AML-193 (cell line): ENCODE measurements around the gene HPDL.

Experiments used
- DNase-seq, 2 experiments: peaks; one replicate each; lab custom pipeline; 2025; lab: John Stamatoyannopoulos, UW

HPDL gene

DNA sequence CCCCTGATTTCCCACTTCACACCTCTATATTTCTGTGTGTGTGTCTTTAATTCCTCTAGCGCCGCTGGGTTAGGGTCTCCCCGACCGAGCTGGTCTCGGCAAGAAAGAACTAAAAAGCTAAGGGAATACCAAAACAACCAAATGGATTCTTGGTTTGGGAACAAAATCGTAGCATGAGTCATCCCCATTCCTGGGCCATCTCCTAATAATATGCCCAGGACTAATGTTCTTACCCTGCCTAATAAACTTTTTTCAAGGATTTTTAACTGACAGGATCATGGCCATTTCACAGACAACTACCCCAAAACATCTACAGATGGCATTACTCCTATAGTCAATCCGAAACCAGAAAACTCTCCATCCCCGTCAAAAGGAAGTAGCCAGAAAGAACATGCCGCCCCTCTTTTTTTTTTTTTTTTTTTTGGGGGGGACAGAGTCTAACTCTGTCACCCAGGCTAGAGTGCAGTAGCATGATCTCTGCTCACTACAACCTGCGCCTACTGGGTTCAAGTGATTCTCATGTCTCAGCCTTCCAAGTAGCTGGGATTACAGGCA is 4.1 kb upstream of the HPDL start:
- no peak for DNase-seq

DNA sequence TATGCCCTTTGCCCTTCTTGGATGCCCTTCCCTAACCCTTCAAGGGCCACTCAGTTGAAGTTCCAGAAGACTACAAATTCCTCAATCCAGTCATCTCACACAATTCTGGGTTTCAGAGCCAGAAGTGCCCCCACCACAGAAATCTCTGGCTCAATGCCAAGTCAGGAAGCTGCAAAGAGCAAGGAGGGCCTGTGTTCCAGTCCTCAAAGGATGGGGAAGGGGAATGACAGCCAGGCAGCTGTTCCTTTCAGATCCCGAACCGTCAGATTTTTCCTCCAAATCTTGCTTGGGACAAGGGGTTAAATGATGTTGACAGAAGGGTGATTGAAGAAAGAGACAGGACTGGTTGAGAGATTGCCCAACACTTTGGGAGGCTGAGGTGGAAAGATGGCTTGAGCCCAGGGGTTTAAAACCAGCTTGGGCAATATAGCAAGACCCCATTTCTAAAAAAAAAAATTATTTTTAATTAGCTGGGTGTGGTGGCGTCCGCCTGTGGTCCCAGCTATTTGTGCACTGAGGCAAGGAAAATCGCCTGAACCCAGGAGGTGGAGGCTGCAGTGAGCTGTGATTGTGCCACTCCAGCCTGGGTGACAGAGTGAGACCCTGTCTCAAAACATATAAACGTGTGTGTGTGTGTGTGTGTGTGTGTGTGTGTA is 716 bp upstream of the HPDL start:
- no peak for DNase-seq

DNA sequence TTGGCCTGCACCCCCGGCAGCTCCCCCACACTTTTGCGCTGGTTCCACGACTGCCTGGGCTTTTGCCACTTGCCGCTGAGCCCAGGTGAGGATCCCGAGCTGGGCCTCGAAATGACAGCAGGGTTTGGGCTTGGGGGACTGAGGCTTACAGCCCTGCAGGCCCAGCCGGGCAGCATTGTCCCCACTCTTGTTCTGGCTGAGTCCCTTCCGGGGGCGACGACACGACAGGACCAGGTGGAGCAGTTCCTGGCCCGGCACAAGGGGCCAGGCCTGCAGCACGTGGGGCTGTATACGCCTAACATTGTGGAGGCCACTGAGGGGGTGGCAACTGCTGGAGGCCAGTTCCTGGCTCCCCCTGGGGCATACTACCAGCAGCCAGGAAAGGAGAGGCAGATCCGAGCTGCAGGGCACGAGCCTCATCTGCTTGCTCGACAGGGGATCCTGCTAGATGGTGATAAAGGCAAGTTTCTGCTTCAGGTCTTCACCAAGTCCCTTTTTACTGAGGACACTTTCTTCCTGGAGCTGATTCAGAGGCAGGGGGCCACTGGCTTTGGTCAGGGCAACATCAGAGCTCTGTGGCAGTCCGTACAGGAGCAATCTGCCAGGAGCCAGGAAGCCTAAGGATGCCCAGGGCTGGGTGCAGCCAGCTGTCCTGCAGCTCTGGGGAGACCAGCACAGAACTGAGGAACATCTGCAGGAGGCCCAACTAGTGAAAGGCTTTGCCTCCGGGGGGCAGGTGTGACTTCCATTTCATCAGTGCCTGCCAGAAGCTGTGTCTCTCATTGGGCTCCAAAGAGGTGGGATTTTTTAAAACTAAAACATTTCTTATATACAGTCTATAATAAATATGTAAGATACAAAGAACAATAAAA is 1.2 kb downstream of the HPDL start:
- DNase-seq = no peak

DNA sequence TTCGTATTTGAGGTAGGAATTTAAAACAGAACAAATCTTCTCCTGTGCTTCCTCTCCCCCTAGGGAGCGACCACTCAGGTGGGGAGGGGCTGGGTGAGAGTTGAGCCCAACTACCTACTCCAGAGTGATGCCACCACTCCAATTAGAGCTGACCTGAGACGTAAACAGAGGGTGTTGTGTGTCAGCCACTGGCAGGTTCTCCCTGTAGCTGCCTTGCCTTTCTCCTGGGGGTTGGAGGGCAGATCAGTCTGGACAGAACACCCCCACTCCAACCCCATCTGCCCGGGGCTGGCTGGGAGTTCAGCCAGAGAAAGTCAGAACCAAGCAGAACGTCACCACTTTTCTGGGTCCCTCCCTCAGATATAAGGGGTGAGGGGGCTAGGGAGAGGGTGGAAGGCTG is 2.0 kb downstream of the HPDL start:
- no peak for DNase-seq

DNA sequence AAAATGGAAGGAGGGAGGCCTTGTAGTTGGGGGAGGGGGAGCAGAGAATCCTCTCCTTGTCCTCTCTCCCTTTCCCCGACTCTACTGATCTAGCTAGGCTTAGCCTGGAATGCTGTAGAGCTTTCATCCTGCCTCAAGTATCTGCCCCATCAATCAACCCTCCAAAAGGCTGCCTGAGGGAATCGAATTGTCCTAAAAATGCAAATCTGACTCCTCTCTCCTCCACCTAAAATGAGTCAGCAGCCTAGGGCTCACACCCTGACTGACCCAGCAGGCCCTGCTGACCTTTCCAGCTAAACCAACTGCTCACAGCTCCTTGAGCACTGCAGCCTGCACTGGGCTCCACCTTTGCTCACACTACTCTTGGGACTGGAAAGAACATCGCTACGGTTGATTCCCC is 2.8 kb downstream of the HPDL start:
- DNase-seq = no peak

DNA sequence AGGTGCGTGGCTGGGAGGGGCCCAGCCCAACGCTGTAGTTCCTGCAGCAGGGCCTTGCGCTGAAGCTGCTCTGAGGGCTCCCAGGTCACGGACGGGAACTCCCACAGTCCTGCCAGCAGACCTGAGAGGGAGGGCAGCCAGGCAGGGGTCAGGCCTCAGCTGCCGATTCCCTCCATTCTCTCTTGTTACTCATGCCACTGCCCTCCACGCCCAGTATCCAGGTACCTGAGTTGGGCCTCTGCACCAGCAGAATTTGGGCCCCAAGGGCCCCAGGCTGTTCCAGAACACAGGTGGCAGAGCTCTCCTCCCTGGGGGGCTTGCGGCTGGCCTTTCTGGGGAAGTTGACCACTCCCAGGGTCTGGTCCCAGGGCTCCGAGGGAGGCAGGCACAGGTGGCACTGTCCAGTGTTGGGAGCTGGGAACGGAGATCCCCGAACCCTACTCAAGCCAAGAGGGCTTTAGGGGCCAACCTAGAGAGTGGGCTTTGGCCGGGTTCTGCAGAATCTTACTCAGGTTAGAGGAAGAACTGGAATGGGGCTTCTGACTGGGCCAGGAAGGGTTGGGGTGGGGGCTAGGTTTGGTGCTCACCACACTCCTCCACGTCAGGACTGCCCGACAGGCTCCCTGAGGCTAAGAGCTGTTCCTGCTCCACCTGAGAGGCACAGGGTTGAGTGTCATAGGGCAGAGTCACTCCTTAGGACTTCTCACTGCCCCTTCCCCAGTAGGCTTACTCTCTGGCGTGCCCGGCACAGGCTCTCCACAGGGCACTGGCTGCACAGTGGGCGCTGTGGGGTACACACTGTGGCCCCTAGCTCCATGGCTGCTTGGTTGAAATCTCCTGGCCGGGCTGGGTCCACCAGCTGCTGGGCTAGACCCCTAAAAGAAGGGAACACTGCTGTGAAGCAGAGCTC is 5.0 kb downstream of the HPDL start:
- no peak for DNase-seq

DNA sequence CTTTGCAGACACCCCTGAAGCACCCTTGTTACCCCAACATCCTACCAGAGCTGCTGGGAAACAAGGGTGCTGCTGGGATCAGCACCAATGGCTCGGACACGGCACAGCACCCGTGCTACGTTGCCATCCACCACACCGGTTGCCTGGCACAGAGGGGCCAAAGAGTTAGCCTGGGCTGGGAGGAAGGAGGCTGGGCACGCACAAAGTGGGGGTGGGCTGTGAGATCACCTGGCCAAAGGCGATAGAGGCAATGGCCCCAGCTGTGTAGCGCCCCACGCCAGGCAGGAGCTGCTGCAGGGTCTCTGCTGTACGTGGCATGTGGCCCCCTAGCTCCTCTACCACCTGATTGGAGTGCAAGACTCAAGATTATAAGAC is 5.6 kb downstream of the HPDL start:
- DNase-seq = no peak

DNA sequence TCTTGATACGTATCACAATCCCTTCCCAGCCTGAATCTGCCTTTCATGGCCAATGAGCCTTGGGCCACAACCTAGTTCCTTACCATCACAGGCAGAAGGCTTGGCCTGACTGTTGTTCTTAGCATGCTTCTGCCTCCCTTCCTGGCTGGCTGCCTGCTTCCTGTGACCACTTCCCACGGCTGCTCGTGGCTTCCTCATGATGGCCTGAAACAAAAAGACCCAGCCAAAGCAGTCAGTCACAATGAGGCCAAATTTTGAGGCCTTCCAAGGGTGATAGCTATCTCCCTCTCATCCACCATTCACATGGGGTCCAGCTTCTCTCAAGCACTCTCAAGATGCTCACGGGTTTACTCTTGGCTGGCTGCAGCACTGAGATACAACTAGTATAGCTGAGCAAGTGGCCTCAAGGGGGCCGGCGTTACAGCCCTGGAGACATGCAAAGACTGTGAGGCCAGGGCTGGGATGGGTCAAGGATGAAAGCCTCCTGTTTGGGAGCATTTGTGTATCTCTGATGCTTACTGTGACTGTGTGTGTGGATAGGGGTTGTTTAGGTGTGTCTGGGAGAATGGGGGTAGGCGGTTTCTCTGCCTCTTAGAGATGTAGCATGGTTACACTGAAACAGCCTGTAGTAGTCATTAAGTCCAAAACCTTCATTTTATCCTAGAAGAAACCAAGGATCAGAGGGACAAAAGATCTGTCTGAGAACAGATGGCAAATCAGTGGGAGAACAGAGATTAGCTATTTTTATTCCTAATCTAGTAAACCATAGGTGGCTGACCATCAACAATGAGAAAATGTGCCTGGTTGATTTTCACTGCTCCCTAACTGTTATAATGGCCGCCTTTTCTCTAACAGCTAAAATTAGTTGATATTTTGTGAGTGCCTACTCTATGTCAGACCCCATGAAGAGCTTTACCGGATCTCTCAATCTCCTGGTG is 7.9 kb downstream of the HPDL start:
- peak; percentile 79 to 80 for DNase-seq

DNA sequence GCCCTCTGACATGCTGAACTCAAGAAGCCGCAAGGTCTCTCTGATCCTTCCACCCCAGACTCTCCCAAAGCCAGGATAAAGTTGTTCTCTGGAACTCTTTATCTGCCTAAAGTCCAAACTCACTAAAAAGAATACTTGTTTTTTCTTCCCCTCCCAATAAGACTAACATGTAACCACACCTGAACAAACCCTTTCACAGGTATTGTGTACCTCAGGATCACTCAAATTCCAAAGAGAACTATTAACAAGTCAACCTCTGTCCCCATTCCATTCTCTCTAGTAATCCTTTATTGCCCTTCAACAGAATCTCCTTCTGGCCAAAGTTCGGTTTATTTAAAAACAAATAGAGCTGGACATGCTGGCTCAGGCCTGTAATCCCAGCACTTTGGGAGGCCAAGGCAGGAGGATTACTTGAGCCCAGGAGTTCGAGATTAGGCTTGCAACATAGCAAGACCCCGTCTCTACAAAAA is 9.2 kb downstream of the HPDL start:
- no peak for DNase-seq

DNA sequence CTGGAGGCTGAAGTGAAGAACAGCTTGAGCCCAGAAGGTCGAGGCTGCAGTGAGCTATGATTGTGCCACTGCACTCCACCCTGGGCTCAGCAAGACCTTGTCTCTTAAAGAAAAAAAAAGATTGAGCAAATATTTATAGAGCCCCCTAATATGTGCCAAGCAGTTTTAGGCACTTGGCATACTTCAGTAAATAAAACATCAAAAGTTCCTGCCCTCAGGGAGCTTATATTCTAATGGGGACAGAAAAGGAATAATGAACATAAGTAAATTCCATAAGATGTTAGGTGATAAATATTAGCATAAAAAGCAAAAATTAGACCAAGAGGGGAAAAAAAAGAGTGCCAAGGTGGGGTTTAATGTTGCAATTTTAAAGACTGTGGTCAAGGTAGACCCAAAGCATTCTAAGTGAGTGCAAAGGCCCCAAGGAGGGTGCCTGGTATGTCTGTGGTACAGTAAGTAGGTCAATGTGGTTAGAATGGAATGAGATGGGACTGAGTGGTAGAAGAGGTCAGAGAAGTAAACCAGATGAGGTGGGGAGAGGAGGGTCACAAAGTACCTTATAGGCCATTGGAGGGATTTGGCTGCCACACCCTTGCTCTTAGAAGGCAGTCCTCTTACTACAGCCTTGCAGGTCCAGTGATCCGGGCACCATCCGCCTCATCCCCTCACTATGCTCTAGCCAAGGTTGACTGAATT is 11.1 kb downstream of the HPDL start:
- no peak for DNase-seq

DNA sequence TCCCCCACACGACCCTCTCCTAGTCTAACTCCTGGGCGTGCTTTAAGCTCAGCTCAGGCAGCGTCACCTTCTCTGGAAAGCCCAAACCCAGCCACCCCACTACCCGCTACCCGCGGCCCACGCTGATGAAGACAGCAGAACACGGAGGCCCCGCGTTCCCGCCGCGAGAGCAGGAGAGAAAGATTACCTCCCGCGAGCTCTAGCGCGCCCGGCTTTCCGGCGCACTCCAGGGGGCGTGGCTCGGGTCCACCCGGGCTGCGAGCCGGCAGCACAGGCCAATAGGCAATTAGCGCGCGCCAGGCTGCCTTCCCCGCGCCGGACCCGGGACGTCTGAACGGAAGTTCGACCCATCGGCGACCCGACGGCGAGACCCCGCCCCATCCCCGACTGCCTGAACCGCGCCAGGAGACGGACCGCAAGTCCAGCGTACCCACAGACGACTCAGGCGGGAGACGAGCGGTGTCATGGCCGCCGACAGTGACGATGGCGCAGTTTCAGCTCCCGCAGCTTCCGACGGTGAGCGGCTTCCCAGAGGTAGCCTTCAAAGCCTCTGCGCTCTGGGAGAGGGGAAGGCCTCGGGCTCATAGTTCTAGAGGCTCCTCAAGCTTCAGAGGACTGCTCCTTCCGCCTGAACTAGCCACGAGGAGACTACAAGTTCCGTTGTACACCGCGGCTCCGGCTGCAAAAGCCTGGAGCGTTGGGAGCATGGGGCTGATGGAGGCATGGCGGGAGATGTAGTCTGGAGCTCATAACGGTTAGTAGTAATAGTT is 13.3 kb downstream of the HPDL start, which contains the start of the genes MUTYH and TOE1:
MUTYH (minus strand) TSS at position 652 of the 770 bp plus-strand sequence. CDS start 5,935 bp downstream, outside the sequence.
TOE1 (plus strand) TSS at position 382 of the 770 bp plus-strand sequence; CDS start at position 465, 83 bp downstream.
- DNase-seq = peak; percentile 88 to 92

DNA sequence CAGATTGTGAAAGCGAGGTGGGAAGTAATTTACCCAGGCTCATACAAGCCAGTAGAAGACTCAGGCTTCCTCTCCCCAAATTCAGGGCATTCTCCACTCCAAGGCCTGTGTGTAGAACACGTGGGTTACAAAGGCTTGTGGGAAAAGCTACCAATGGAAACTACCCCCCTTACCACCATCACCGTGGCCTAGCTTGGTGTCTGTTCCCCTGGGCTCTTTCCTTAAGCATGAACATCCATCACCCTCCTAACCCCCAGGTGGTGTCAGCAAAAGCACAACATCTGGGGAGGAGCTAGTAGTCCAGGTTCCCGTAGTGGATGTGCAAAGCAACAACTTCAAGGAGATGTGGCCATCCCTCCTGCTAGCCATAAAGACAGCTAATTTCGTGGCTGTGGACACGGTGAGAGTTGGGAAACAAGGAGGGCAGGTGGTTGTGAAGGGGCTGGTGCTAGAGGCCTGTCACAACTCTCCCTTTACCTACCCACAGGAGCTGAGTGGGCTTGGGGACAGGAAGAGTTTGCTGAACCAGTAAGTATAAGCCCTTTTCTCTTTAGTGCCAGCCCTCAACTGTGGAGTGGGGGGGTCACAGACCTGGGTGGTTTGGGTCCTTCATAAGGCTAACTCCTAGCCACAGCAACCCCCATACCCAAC is 14.2 kb downstream of the HPDL start:
- DNase-seq = peak in 1 of 2 experiments; percentile 30

DNA sequence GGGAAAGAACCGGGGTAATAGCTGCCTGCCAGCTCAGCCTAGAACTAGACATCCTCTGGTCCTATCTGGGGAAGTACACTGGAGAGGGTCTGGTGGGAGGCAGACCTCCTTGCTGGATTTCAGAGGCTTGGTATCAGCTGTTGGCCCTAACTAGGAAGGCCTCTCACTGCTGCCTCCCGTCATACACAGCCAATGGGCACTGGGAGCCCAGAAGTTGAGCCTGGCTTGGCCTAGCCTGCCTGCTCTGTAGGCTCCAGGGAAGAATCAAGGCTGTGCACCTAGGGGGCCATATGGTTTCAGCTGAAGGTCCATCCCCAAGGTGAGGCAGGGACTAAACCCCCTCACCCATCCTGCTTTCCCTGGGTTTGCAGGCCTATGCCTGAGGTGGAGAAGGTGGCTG is 17.8 kb downstream of the HPDL start:
- DNase-seq = no peak

DNA sequence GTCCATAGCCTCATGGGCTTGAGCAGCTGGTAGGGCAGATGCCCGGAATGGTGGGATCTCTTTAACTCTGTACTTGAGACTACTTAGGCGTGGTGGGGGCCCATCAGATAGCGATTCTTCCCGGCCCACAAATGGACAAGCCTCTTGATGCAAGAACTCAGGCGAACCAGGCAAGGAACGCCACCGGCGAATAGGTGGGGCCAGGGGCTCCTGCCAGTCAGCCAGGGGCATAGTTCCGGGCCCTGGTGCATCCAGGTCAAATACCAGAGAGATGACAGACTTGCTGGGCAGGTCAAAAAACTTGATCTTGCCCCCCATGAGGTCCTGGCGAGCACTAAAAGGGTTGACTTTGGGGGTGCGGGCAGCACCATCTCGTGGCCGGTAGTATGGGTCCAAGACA is 18.3 kb downstream of the HPDL start:
- no peak for DNase-seq

DNA sequence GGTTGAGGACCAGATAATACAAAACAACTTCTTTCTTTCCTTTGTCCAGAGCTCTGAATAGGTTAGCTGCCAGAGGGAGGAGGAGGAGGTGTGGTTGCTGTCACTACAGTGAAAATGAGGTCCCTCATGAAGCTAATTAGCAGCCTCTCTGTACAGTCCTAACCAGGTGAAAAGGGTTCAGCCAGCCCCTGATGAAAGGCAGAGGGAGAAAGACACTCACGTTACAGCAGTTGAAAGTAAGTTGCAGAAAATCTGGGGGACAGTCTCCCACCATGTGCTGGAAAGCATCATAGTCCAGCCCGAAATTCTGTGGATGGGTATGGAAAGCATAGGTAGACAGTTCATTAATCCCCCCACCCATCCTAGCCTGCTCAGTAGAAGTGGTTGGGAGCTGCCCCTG is 19.8 kb downstream of the HPDL start:
- no peak for DNase-seq

DNA sequence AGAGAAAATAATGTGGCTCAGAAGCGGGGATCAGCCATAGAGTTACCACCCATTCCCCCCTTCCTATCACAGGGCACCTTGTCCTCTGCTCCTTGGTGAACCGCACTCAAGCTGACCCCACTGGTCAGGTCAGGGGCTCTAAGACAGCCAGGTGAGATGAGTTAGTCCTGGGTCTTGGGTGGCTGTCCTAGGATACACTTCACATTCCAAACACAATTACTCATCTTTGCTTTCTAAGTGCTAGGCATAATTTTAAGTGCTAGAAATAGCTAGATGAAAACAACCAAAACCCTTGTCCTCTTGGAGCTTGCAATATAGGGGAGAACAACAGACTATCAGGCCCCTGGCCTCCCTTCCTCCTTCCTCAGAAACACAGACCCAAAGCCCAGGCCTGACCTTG is 21.3 kb downstream of the HPDL start:
- DNase-seq = no peak

DNA sequence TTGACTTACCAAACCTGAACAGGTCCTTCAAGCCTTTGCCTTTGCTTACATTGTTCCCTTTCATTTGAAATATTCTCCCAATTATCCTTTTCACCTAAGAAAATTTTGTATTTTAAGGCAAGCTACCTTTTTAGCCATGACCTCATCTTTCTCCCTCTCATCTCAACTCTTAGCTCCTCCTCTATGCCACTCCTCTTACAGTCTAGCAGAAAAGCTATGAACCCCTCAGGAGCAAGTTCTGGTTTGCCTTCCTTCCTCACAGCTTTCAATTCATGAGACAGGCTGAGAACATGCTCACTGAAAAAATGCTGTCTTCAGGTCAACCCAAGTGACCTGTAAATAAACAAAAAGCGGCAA is 21.9 kb downstream of the HPDL start:
- no peak for DNase-seq

DNA sequence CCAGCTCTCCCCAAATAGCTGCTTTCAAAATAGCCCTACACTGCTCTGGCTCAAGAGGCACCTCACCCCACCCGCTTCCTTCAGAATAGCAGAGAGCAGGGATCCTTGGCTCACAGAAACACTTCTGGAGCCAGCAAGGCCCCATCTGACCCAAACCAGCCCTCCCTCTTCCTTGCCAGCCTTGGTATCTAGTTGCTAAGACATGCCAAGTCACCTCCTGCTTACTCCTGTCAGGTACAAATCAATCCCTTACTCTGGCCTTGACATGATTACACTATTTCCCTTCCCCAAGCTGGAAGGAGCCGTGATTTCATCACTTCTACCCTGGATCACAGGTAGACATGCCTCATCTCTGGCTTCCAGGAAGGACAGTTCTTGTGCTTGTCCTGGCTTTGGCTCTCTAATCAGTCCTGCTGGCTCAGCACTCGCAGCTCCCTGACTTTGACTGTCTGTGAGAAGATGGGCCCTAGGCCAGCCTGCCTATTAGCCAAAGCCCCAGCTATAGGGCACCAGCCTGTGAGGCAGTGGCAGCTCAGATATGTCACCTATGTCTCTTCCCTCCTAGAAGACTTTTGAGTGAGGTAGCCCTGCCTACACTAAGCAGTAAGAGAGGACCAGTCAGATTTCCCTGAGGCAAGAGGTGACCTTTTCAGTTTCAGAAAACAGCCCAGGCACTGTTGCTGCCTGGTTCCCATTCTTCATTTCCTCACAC is 22.4 kb downstream of the HPDL start:
- DNase-seq = no peak
